Esophagus squamous epithelium (tissue), 4 donors: ENCODE results near the gene TMPRSS15.

Experiments used
- POLR2A ChIP-seq, 4 donors: fragments of 450-650 bp; IDR thresholded peaks; one replicate each; pipeline ENCODE4 v1.6.1; 2017; ENCODE audit warnings: antibody characterized with exemption in 4 of 4, mild to moderate bottlenecking in 4 of 4, moderate library complexity in 3 of 4
- TF ChIP-seq, protein P1 (sequence below), 6 experiments: fragments of 450-650 bp in 4 of 6; fragments of 200-600 bp in 2 of 6; sonication (generic) in 2 of 6; IDR thresholded peaks; one replicate each; pipeline ENCODE4 v1.5.1; 2016 to 2019; ENCODE audit warnings: antibody characterized with exemption in 6 of 6, mild to moderate bottlenecking in 4 of 6, moderate library complexity in 4 of 6

GRCh38 chr21:18334066-18334465, 69.5 kb downstream of the TMPRSS15 start:
- TF ChIP-seq, protein P1, sequence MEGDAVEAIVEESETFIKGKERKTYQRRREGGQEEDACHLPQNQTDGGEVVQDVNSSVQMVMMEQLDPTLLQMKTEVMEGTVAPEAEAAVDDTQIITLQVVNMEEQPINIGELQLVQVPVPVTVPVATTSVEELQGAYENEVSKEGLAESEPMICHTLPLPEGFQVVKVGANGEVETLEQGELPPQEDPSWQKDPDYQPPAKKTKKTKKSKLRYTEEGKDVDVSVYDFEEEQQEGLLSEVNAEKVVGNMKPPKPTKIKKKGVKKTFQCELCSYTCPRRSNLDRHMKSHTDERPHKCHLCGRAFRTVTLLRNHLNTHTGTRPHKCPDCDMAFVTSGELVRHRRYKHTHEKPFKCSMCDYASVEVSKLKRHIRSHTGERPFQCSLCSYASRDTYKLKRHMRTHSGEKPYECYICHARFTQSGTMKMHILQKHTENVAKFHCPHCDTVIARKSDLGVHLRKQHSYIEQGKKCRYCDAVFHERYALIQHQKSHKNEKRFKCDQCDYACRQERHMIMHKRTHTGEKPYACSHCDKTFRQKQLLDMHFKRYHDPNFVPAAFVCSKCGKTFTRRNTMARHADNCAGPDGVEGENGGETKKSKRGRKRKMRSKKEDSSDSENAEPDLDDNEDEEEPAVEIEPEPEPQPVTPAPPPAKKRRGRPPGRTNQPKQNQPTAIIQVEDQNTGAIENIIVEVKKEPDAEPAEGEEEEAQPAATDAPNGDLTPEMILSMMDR (IDR thresholded peaks at IDR 0.05): no peak
- no peak for TF ChIP-seq POLR2A (IDR thresholded peaks at IDR 0.05)
